Liver (tissue), 3 donors: ENCODE measurements around the gene MUC6.

Experiments used
- ATF3 ChIP-seq: IDR thresholded peaks from 2 replicates; pipeline ENCODE4 v1.6.1; 2016; ENCODE audit warnings: antibody characterized with exemption
- CTCF ChIP-seq: fragments of 150-350 bp; IDR thresholded peaks from 2 replicates; pipeline ENCODE4 v1.5.1; 2017; ENCODE audit warnings: improper control_type of control experiment, low read depth, low read length; ENCODE audit not compliant: missing input control
- EGR1 ChIP-seq, 2 donors: IDR thresholded peaks; 2 replicates each; pipeline ENCODE4 v1.6.1; 2016 to 2018; ENCODE audit warnings: antibody characterized with exemption in 2 of 2, low read depth in 2 of 2
- FOXA1 ChIP-seq: IDR thresholded peaks from 2 replicates; pipeline ENCODE4 v1.6.1; 2016; ENCODE audit warnings: antibody characterized with exemption
- FOXA2 ChIP-seq: IDR thresholded peaks from 2 replicates; pipeline ENCODE4 v1.6.1; 2016; ENCODE audit warnings: antibody characterized with exemption
- GABPA ChIP-seq, 2 donors: IDR thresholded peaks in 1 of 2; conservative IDR thresholded peaks in 1 of 2; 2 replicates each; pipeline ENCODE4 v1.6.1; 2016; ENCODE audit warnings: antibody characterized with exemption in 2 of 2, mild to moderate bottlenecking in 1 of 2, moderate library complexity in 1 of 2
- MAX ChIP-seq: IDR thresholded peaks from 2 replicates; pipeline ENCODE4 v1.6.1; 2016; ENCODE audit warnings: antibody characterized with exemption
- RAD21 ChIP-seq, 2 donors: IDR thresholded peaks; 2 replicates each; pipeline ENCODE4 v1.6.1; 2016; ENCODE audit warnings: antibody characterized with exemption in 2 of 2, mild to moderate bottlenecking in 2 of 2
- REST ChIP-seq: IDR thresholded peaks from 2 replicates; pipeline ENCODE4 v1.6.1; 2016; ENCODE audit warnings: antibody characterized with exemption, mild to moderate bottlenecking
- RXRA ChIP-seq, 2 donors: IDR thresholded peaks; 2 replicates each; pipeline ENCODE4 v1.6.1; 2017 to 2018; ENCODE audit warnings: antibody characterized with exemption in 2 of 2, mild to moderate bottlenecking in 1 of 2
- SP1 ChIP-seq: IDR thresholded peaks from 2 replicates; pipeline ENCODE4 v1.6.1; 2018; ENCODE audit warnings: antibody characterized with exemption, mild to moderate bottlenecking
- TAF1 ChIP-seq: conservative IDR thresholded peaks from 2 replicates; pipeline ENCODE4 v1.6.1; 2016; ENCODE audit warnings: antibody characterized with exemption, mild to moderate bottlenecking
- YY1 ChIP-seq: IDR thresholded peaks from 2 replicates; pipeline ENCODE4 v1.6.1; 2016; ENCODE audit warnings: antibody characterized with exemption, mild to moderate bottlenecking
- ZBTB33 ChIP-seq: IDR thresholded peaks from 2 replicates; pipeline ENCODE4 v1.6.1; 2016; ENCODE audit warnings: antibody characterized with exemption
- donor health status: healthy.
- donor health status: healthy.

GRCh38 chr11:985406-985805 lies 51.1 kb downstream of the MUC6 start:
- TF ChIP-seq RAD21 (IDR thresholded peaks at IDR 0.05) (no peak), REST (no peak), CTCF (no peak), GABPA (IDR thresholded peaks at IDR 0.05 in 1 of 2, conservative IDR thresholded peaks at IDR 0.05 in 1 of 2) (no peak), YY1 (no peak), ZBTB33 (no peak), EGR1 (IDR thresholded peaks at IDR 0.05; ENCODE audit: low read depth in 2 of 2) (no peak), FOXA2 (no peak), ATF3 (no peak), TAF1 (no peak), MAX (no peak), RXRA (IDR thresholded peaks at IDR 0.05) (no peak), SP1 (no peak), FOXA1 (no peak)
